Activated CD8-positive, alpha-beta T cell treated with anti-CD3 and anti-CD28 coated beads for 36 hours (primary cell): ENCODE measurements around the gene SERPINA1. TPM values are rescaled to one million over a fixed set of nuclear protein-coding genes. Genes with fewer than 3 reads are reported as not detected.
"Not testable (repeated sequence)": the region's sequence is repeated elsewhere in the genome, so short reads cannot be mapped to it uniquely, and the experiment has no call there.

Experiments
- ATAC-seq: fragments of 200-7000 bp; cut with Tn5 transposase; one replicate; pipeline ENCODE4 v1.10.0; 2021; ENCODE audit warnings: mild to moderate bottlenecking, moderate library complexity
- CTCF ChIA-PET: fragments of 350-600 bp; sonication (Branson Sonifier 250); formaldehyde crosslinking; loops from one replicate; lab custom pipeline; 2021; ENCODE audit warnings: antibody characterized with exemption; lab: Charles Lee
- POLR2A ChIA-PET: fragments of 350-600 bp; sonication (Branson Sonifier 250); formaldehyde crosslinking; loops from one replicate; lab custom pipeline; 2021; ENCODE audit warnings: antibody characterized with exemption; lab: Charles Lee
- DNase-seq: peaks from one replicate; pipeline ENCODE4 v3.0.0-alpha.2; 2020
- H3K27ac Mint-ChIP-seq: one replicate; pipeline ENCODE4 v1.8.0; 2021; ENCODE audit warnings: mild to moderate bottlenecking, mixed read lengths
- H3K27me3 Mint-ChIP-seq: one replicate; pipeline ENCODE4 v1.8.0; 2021; ENCODE audit warnings: mixed read lengths
- H3K36me3 Mint-ChIP-seq: one replicate; pipeline ENCODE4 v1.8.0; 2021; ENCODE audit warnings: low read depth, mixed read lengths
- H3K4me1 Mint-ChIP-seq: one replicate; pipeline ENCODE4 v1.8.0; 2021; ENCODE audit warnings: low read depth, mixed read lengths
- H3K4me3 Mint-ChIP-seq: one replicate; pipeline ENCODE4 v1.8.0; 2021; ENCODE audit warnings: mild to moderate bottlenecking, moderate library complexity, mixed read lengths
- H3K9me3 Mint-ChIP-seq: one replicate; pipeline ENCODE4 v1.8.0; 2021; ENCODE audit warnings: mixed read lengths
- CTCF ChIP-seq: fragments of 200-600 bp; IDR thresholded peaks from one replicate; pipeline ENCODE4 v1.8.0; 2022; ENCODE audit warnings: antibody characterized with exemption, mild to moderate bottlenecking
- intact Hi-C: fragments of 100-400 bp; cut with micrococcal nuclease; formaldehyde crosslinking; loops from one replicate; pipeline ENCODE4 v1.10.0; 2022
- total RNA-seq, 2 experiments: library from RNA; stranded (reverse); gene quantifications; one replicate each; pipeline ENCODE4 v1.2.3, GENCODE V29; 2021

SERPINA1 gene
- total RNA-seq, 2 experiments from 2014 or later: 1.0 to 1.9 TPM

- ChIA-PET POLR2A (interaction anchor here (1.3 kb wide), 1 partner anchor 14 kb away, joined by 3 read pairs; the partner anchor contains the start of gene SERPINA1), CTCF (no interaction called here)
- Mint-ChIP-seq H3K27ac (no peak overlapping the region), H3K4me1 (no peaks in the 10 kb centered on the region), H3K4me3 (no peak overlapping the region), H3K36me3 (no peaks in the 10 kb centered on the region), H3K9me3 (no peaks in the 10 kb centered on the region), H3K27me3 (peaks cover 2% of the 10 kb centered on the region)
- intact Hi-C loops: no loop called here
- DNase-seq: no peak
- ATAC-seq: no peak
- TF ChIP-seq CTCF: no peak
Measured at GRCh38 chr14:94374116-94374515, 14.3 kb downstream of the SERPINA1 start.

GRCh38 chr14:94373708-94374107 lies 14.7 kb downstream of the SERPINA1 start:
- H3K4me1 Mint-ChIP-seq: no peaks in the 10 kb centered on the region
- no peak for ATAC-seq
- H3K36me3 Mint-ChIP-seq: no peaks in the 10 kb centered on the region
- intact Hi-C loops: no loop called here
- H3K27me3 Mint-ChIP-seq: peaks cover 2% of the 10 kb centered on the region
- no peak overlapping the region for H3K4me3 Mint-ChIP-seq
- no peaks in the 10 kb centered on the region for H3K9me3 Mint-ChIP-seq
- no peak for DNase-seq
- H3K27ac Mint-ChIP-seq: no peak overlapping the region
- ChIA-PET CTCF (no interaction called here), POLR2A (interaction anchor here (1.3 kb wide), 1 partner anchor 15 kb away, joined by 3 read pairs; the partner anchor contains the start of gene SERPINA1)
- no peak for TF ChIP-seq CTCF

- H3K9me3 Mint-ChIP-seq: no peaks in the 10 kb centered on the region
- no peak for DNase-seq
- no peak for ATAC-seq
- no peaks in the 10 kb centered on the region for H3K4me1 Mint-ChIP-seq
- H3K36me3 Mint-ChIP-seq: no peaks in the 10 kb centered on the region
- CTCF ChIA-PET: interaction anchor here (0.8 kb wide), 1 partner anchor 16 kb away, joined by 3 read pairs; no protein-coding TSS in a partner anchor
- intact Hi-C loops: no loop called here
- H3K27ac Mint-ChIP-seq: no peak overlapping the region
- H3K27me3 Mint-ChIP-seq: peaks cover 2% of the 10 kb centered on the region
- POLR2A ChIA-PET: no interaction called here
- TF ChIP-seq CTCF: no peak
- no peak overlapping the region for H3K4me3 Mint-ChIP-seq
Measured at GRCh38 chr14:94372021-94372605, 16.3 kb downstream of the SERPINA1 start.

GRCh38 chr14:94370524-94370910 lies 17.9 kb downstream of the SERPINA1 start:
- Mint-ChIP-seq H3K4me1 (no peaks in the 10 kb centered on the region), H3K36me3 (no peaks in the 10 kb centered on the region), H3K27me3 (no peaks in the 10 kb centered on the region), H3K4me3 (no peak overlapping the region), H3K27ac (no peak overlapping the region), H3K9me3 (no peaks in the 10 kb centered on the region)
- intact Hi-C loops: no loop called here
- POLR2A ChIA-PET: no interaction called here
- ATAC-seq (no peak), DNase-seq (no peak)
- CTCF ChIA-PET: no interaction called here
- TF ChIP-seq CTCF: no peak

GRCh38 chr14:94369766-94370523 lies 18.5 kb downstream of the SERPINA1 start:
- H3K27ac Mint-ChIP-seq, H3K4me3 Mint-ChIP-seq, intact Hi-C loops, H3K4me1 Mint-ChIP-seq, POLR2A ChIA-PET, ATAC-seq, DNase-seq, H3K27me3 Mint-ChIP-seq, H3K9me3 Mint-ChIP-seq, H3K36me3 Mint-ChIP-seq: not testable (repeated sequence)
- CTCF ChIA-PET: interaction anchor here (0.7 kb wide), 1 partner anchor 811 kb away, joined by 3 read pairs; no protein-coding TSS in a partner anchor
